GM18508 (cell line): ENCODE measurements around the gene CLCN5.
"Not testable (repeated sequence)": the region's sequence is repeated elsewhere in the genome, so short reads cannot be mapped to it uniquely, and the experiment has no call there.

Experiments used
- ATAC-seq: cut with Tn5 transposase; IDR thresholded peaks from one replicate; pipeline ENCODE4 v1.9.1; 2021; ENCODE audit warnings: moderate number of reproducible peaks; ENCODE audit not compliant: insufficient read depth, unreplicated experiment

Gene CLCN5

DNA sequence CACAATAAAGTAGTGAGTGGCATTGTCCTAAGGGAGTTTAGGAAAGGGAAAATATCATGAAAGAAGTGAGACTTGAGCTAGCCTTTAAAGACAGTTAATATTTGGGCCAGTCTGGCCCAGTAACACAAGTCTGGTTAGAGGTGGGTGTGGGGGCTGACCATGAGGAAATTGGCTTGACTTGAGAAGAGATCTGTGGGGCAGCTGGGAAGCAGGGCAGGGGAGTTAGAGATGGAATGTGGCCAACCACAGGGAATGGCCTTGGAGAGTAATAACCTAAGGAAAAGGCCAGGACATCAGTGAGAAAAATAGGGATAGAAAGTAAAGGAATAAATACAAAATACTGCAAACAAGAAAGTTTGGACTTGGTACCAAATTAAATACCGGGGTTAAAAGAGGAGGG lies 71.3 kb downstream of the CLCN5 start:
- no peak for ATAC-seq

GRCh38 chrX:49995107-49995731 lies 72.8 kb downstream of the CLCN5 start:
- ATAC-seq: no peak

GRCh38 chrX:49995795-49996455 lies 73.5 kb downstream of the CLCN5 start:
- ATAC-seq: no peak

DNA sequence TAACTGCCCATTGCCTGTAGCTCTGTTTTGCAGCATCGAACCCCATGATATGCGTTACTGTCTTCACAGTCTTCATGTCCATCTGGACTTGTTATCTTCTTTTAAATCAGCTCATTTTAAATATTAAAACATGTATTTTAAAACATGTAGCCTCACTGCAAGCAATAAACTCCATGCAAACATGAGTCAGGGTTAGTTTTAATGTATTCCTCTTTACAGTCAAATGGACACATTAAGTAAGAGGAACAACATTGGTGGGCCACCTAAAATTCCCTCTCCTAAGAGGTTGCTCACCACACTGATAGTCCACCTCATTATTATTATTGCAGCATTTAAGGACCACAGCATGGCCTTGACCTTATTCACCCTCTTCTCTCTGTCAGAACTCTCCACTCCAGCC lies 74.1 kb downstream of the CLCN5 start:
- ATAC-seq: no peak

GRCh38 chrX:49999087-49999486 lies 76.7 kb downstream of the CLCN5 start:
- ATAC-seq: no peak

DNA sequence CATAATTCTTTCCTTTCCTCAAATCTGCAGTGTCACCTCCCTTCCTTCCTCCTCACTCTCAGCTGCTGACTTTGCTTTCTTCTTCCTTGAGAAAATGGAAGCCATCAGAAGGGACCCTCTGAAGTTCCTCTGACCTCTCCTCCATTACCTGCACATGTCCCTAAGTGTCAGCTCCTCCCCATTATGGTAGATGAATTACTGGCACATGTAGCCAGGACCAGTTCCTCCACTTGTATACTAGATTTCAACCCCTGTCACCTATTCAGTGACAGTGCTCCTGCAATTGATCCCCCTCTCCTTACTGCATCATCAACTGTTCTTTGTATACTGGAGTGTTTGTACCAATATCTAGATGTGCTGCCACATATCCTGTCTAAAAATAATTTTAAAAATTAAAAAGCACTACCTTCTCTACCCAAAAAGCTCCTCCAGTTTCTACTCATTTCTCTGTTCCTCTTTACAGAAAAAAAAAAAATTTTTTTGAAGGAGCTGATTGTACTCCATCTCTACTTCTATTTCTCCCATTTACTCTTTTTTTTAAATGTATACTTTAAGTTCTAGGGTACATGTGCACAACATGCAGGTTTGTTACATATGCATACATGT lies 78.6 kb downstream of the CLCN5 start:
- no peak for ATAC-seq

GRCh38 chrX:50002067-50002714 lies 79.8 kb downstream of the CLCN5 start:
- no peak for ATAC-seq

DNA sequence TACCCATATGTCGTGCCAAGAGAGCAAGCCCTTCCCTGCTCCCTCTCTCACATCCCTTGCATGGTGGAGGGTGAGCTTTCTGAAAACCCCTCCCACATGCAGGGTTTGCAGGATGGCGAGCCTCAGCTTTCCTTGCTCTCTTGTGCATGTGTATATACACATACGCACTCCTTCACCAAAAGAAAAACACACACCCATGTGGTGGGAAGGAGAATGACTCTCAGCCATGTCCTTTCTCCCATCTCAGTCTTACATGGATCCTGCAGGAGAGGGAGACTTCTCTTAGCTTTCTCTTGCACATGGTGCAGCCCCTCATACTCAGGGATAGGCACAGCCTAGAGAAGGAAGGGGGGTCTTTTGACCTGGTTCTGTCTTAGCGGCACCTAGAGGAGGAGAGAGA lies 81.1 kb downstream of the CLCN5 start:
- no peak for ATAC-seq

- no peak for ATAC-seq
These were observed 81.5 kb downstream of the CLCN5 start for GRCh38 chrX:50003927-50004326.

DNA sequence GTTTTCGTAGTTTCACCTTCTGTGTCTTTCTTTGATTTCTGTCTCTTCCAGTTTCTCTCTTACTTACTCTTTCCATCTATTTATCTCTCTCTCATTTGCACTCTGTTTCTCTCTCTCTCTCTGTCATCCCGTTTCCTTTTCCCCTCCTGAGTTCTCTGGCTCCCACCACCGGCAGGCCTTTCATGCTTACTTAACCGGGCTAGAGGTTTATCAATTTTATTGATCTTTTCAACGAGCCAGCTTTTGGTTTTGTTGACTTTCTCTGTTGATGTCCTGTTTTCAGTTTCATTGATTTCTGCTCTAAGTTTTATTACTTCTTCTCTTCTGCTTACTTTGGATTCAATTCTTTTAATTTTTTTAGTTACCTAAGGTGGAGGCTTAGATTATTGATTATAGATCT lies 103.2 kb downstream of the CLCN5 start:
- not testable (repeated sequence) for ATAC-seq

DNA sequence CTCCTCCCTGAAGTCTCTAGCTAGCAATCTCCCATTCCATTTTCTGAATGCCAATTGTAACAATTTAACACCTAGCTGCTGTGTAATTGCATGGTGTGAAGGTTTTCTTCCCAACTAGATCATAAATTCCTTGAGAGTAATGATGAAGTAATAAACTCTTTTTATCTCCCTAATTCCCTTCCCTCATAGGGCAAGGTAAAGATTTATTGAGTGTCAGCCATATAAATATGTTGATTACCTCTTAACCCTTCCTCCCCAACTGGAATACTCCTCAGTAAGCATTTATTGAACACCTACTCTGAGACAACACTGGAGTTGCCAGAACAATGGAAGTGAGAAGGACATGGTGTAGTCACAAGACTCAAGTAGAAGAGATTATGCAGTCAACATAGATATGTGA lies 112.7 kb downstream of the CLCN5 start:
- ATAC-seq: no peak

DNA sequence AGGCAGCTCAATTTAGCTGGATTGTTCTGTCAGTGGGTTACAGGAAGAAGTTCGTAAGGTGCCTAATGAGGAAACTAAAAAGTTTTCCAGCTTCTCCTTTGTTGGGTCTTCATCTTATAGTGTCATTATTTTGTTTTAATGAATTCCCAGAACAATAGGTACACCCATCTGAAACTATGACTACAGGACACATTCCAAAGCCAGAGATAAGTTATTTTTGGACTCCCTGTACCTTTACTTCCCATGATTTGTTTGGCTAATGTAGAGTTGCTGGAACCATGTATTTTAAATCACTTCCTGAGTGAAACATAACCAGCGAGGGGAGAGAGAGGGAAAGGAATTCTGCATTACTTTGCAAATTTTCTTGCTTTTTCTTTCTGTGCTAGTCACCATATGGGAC lies 114.0 kb downstream of the CLCN5 start:
- no peak for ATAC-seq

DNA sequence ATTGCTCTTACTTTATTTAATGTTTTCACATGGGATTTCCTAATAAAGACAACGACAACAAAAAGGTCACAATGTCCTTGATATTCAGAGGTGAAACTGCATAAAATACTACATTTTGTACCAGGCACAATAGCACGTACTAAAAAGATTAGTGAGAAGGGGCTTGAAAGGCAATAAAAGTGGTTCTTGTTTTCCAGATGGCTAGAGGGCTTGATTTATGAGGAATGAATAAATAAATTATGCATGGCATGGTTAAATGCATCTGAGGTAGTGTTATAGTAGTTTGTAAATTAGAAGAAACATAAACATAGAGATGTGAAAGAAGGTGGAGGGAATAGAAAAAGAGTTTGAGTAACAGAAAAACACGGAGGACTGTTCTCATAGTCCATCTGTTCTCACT lies 123.4 kb downstream of the CLCN5 start:
- no peak for ATAC-seq

DNA sequence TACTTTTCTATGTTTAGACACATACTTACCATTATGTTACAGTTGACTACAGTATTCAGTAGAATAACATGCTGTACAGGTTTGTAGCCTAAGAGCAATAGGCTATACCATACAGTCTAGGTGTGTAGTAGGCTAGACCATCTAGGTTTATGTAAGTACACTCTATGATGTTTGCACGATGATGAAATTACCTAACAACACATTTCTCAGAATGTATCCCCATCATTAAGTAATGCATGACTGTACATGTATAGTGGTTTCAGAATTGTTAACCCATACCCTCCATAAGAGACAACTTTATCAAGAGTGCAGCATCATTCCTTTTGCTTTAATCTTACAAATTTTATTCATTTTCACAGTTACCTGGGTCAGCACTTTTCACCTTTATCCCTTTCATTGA lies 126.8 kb downstream of the CLCN5 start:
- ATAC-seq: no peak

- ATAC-seq: no peak
These were observed 131.8 kb downstream of the CLCN5 start for GRCh38 chrX:50054147-50054546.

DNA sequence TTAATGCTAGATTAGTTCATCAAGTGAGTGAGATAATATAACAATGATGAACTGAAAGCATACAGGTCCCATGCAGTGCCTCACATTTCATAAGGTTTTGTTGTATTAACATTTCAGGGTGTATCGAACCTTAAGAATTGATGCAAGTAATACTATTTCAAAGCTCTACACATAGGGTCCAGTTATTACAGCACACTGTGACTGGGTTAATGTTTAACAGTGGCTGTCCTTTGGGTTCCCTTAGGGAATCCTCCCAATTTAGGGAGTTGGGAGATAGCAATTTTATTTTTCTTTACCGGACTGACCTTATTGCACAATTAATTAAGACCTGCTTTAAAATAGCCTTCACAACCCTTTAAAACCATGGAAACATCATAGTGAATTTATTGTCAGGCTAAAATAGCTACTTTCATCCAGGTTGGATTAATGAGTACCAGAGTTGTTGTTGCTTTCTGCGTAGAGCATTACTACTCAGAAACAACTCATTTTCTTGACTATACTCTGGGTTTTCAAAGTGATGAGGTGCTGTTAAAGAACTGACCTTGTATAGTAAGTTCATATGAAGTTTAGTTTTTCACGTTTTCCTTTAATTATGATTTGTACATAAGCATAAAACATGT lies 144.0 kb downstream of the CLCN5 start:
- no peak for ATAC-seq

DNA sequence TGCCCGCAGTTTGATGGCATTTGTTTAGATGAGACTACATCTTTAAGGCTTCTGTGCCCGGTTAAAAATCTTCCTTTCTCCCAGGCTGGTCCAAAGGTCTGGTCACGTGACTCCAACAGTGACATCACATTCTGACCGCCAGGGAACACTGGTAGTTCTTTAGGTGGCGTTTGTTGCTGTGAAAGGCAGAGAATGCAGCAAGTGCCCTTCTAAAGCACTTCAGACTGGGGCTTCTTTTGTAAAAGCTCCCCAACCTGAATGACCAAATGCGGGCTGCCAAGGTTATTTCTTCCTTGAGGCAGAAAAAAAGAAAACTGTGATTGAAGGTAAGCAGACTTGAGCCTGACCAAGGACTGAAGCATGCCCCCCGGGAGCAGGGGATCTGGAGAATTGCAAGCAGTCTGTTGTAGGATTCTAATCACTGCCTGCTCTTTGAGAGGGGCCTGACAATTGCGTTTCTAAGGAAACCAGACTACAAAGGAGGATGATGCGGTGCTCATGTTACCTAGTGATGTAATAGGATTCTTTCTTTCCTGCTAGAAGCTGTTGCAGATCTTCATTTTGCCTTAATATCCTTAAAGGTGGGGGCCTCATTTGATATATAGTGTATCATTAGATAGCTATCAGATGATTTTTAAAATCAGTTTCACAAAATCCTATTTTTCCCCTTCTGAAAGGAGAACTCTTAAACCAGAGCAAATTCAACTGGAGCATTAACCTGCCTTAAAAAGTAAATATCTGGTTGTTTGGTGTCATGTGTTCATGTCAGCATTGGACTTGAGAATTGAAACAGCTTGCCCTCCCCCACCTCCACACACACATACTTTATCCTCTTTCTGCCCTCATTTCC lies 145.3 kb downstream of the CLCN5 start:
- no peak for ATAC-seq

GRCh38 chrX:50068285-50068563 lies 145.8 kb downstream of the CLCN5 start:
- no peak for ATAC-seq

DNA sequence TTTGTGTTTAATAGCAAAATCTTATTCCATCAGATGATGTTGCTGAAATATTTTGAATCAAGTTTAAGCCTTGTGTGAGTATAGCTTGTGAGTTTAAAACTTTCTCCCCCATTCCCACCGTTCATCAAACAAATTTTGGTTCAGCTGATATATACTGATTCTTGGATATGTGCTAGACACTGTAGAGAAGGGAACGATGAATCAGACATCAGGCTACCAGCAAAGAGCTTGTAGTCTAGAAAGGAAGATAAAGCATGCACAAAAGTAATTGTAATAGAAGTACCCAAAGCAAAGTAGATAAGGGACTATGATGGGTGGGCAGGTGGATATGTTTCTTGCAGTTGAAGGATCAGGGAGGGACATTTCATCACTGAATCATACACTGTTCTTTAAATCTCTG lies 146.5 kb downstream of the CLCN5 start:
- ATAC-seq: no peak

DNA sequence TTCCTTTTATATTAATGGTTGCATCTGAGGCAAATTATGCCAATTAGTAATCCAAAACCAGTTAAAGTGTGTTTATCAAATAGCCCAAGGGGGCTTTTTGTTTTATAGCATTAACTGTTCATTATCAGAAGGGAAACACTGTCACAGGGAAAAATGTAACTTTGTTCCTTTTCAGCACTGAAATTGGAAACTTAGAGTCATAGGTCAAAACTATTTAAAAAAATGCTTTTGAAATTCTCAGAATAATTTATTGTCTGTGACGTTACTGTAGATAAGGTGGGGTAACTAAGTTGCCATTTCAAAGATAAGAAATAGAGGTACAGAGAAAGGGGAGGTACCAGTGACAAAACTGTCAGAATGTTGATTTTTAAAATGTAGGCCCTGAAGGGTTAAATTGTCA lies 149.1 kb downstream of the CLCN5 start:
- no peak for ATAC-seq
